Endothelial cell of umbilical vein (primary cell): Measurements from ENCODE around the gene EDAR. TPM values are rescaled to one million over a fixed set of nuclear protein-coding genes. Genes with fewer than 3 reads are reported as not detected.

ENCODE experiments used
- BruUV-seq: library from RNA; stranded (reverse); fragments of 400-500 nt; replicated peaks from 2 replicates; lab custom pipeline; 2021; lab: Mats Ljungman, UMichigan
- CTCF ChIA-PET: fragments of 300-600, 350-600 bp; sonication (Branson Sonifier 250); formaldehyde crosslinking; loops from one replicate; lab custom pipeline; 2021; ENCODE audit warnings: antibody characterized with exemption, inconsistent platforms; lab: Charles Lee
- POLR2A ChIA-PET: fragments of 300-600, 350-600 bp; sonication (Branson Sonifier 250); formaldehyde crosslinking; loops from one replicate; lab custom pipeline; 2021; ENCODE audit warnings: antibody characterized with exemption, inconsistent platforms; lab: Charles Lee
- DNase-seq: peaks from one replicate; pipeline ENCODE4 v3.0.0-alpha.2; 2011; ENCODE audit warnings: low read depth, low spot score
- FAIRE-seq: peaks from 2 replicates; lab custom pipeline; 2011; peaks lifted over from hg19 to GRCh38; lab: Jason Lieb, UNC
- H2AFZ ChIP-seq: 2 replicates; pipeline ENCODE4 v1.6.0; 2012; ENCODE audit warnings: low read depth, low read length, control low read depth, inconsistent platforms
- H3K27ac ChIP-seq: 2 replicates; pipeline ENCODE4 v1.5.1; 2011; ENCODE audit warnings: low read depth, mild to moderate bottlenecking, control low read depth, low read length, moderate library complexity; ENCODE audit not compliant: insufficient read depth
- H3K27me3 ChIP-seq, 2 experiments: 2 replicates each; pipeline versions ENCODE4 v1.6.0 to v1.6.1; 2011; ENCODE audit warnings: low read length in 2 of 2, mixed read lengths in 1 of 2; ENCODE audit not compliant: control insufficient read depth in 2 of 2, insufficient read depth in 2 of 2
- H3K36me3 ChIP-seq, 2 experiments: 2 replicates in 1 of 2; 3 replicates in 1 of 2; pipeline ENCODE4 v1.5.1; 2011; ENCODE audit warnings: low read length in 2 of 2, mild to moderate bottlenecking in 1 of 2, moderate library complexity in 1 of 2; ENCODE audit not compliant: control insufficient read depth in 2 of 2, insufficient read depth in 2 of 2; ENCODE audit errors: extremely low read depth in 1 of 2
- H3K4me1 ChIP-seq: 3 replicates; pipeline ENCODE4 v1.5.1; 2011; ENCODE audit warnings: mild to moderate bottlenecking, low read length; ENCODE audit not compliant: control insufficient read depth, insufficient read depth; ENCODE audit errors: extremely low read depth
- H3K4me2 ChIP-seq: 2 replicates; pipeline ENCODE4 v1.6.1; 2011; ENCODE audit warnings: low read length, control low read depth, mixed read lengths; ENCODE audit not compliant: insufficient read depth
- H3K4me3 ChIP-seq, 3 experiments: fragments of 200-600 bp in 1 of 3; sonication (generic), shearing (Covaris generic) in 1 of 3; replicated peaks in 1 of 3; 2 replicates each; pipeline ENCODE4 v1.5.1; 2011 to 2016; ENCODE audit warnings: control low read depth in 3 of 3, low read length in 3 of 3, mild to moderate bottlenecking in 2 of 3, inconsistent platforms in 1 of 3, low read depth in 1 of 3, moderate library complexity in 1 of 3; ENCODE audit not compliant: insufficient read depth in 1 of 3
- H3K79me2 ChIP-seq: 2 replicates; pipeline ENCODE4 v1.6.0; 2012; ENCODE audit warnings: low read length, inconsistent platforms; ENCODE audit not compliant: control insufficient read depth, insufficient read depth
- H3K9ac ChIP-seq: replicated peaks from 2 replicates; pipeline ENCODE3; 2011; ENCODE audit warnings: low read length, control low read depth; ENCODE audit not compliant: insufficient read depth; ENCODE audit errors: extremely low read depth
- H3K9me1 ChIP-seq: replicated peaks from 3 replicates; pipeline ENCODE4 v1.6.0; 2011; ENCODE audit warnings: mild to moderate bottlenecking, low read length; ENCODE audit not compliant: control insufficient read depth, insufficient read depth; ENCODE audit errors: extremely low read depth
- H3K9me3 ChIP-seq: replicated peaks from 2 replicates; pipeline ENCODE4 v1.5.1; 2012; ENCODE audit warnings: low read length, inconsistent platforms; ENCODE audit not compliant: control insufficient read depth, insufficient read depth
- H4K20me1 ChIP-seq: replicated peaks from 2 replicates; pipeline ENCODE3; 2011; ENCODE audit warnings: mild to moderate bottlenecking, low read length; ENCODE audit not compliant: control insufficient read depth, insufficient read depth; ENCODE audit errors: extremely low read depth
- CTCF ChIP-seq, 2 donors: IDR thresholded peaks; 1 replicate in 1 of 2; 2 replicates in 1 of 2; pipeline ENCODE4 v1.5.1; 2011; ENCODE audit warnings: low read length in 2 of 2, mild to moderate bottlenecking in 2 of 2, moderate library complexity in 2 of 2, control low read depth in 1 of 2, inconsistent platforms in 1 of 2, low read depth in 1 of 2; ENCODE audit not compliant: insufficient read depth in 1 of 2; ENCODE audit errors: extremely low read depth in 1 of 2
- EZH2 ChIP-seq: IDR thresholded peaks from 2 replicates; pipeline ENCODE4 v1.6.1; 2012; ENCODE audit warnings: borderline replicate concordance, low read depth, mild to moderate bottlenecking, moderate library complexity, low read length, inconsistent platforms; ENCODE audit not compliant: severe bottlenecking
- FOS ChIP-seq: IDR thresholded peaks from 2 replicates; pipeline ENCODE4 v1.6.1; 2011; ENCODE audit warnings: mild to moderate bottlenecking, low read length, moderate library complexity, borderline replicate concordance; ENCODE audit not compliant: insufficient read depth
- GATA2 ChIP-seq: IDR thresholded peaks from 2 replicates; pipeline ENCODE4 v1.7.0; 2011; ENCODE audit warnings: low read depth, mild to moderate bottlenecking, moderate library complexity, mixed read lengths, low read length; ENCODE audit not compliant: insufficient read length, insufficient read depth
- JUN ChIP-seq: IDR thresholded peaks from 2 replicates; pipeline ENCODE4 v1.6.1; 2011; ENCODE audit warnings: borderline replicate concordance, low read depth; ENCODE audit not compliant: insufficient read length, insufficient read depth
- MAX ChIP-seq: IDR thresholded peaks from 2 replicates; pipeline ENCODE4 v1.6.1; 2011; ENCODE audit not compliant: insufficient read depth, insufficient read length
- MYC ChIP-seq: IDR thresholded peaks from one replicate; pipeline ENCODE4 v1.6.1; 2011; ENCODE audit warnings: mild to moderate bottlenecking, low read depth, low read length
- POLR2A ChIP-seq: IDR thresholded peaks from 2 replicates; pipeline ENCODE4 v1.6.1; 2012; ENCODE audit warnings: low read depth, mild to moderate bottlenecking, control low read depth, low read length
- POLR2AphosphoS5 ChIP-seq: IDR thresholded peaks from 2 replicates; pipeline ENCODE4 v1.6.1; 2012; ENCODE audit warnings: low read depth, mild to moderate bottlenecking, control low read depth, low read length, moderate library complexity; ENCODE audit not compliant: insufficient read depth
- dilution Hi-C: fragments of 300-500 bp; cut with MboI; formaldehyde crosslinking; loops from one replicate; pipeline ENCODE4 v1.15.0; 2019; ENCODE audit warnings: low sequenced_read_pairs; ENCODE audit not compliant: extremely low pct_ligation_motif_present
- intact Hi-C: fragments of 100-400 bp; cut with micrococcal nuclease; formaldehyde crosslinking; loops from one replicate; pipeline ENCODE4 v1.10.0; 2022
- polyA plus RNA-seq, 4 experiments: library from polyadenylated mRNA; depleted of rRNA in 3 of 4; stranded (reverse) in 3 of 4; unstranded in 1 of 4; fragments of >200 nt; gene quantifications; 2 replicates each; pipeline versions ENCODE4 v1.2.1 to v1.2.3, GENCODE V29; 2011 to 2012; ENCODE audit warnings: missing spikeins in 1 of 4
- total RNA-seq: library from RNA; stranded (reverse); gene quantifications from 2 replicates; pipeline ENCODE4 v1.2.3, GENCODE V29; 2021

The EDAR gene
- total and polyA plus RNA-seq, 2 donors (not counting 3 experiments of a cell fraction or from before 2014, with no cell fraction given), result not detected

- no peak overlapping the region for H3K4me3 ChIP-seq
- DNase-seq (no peak), FAIRE-seq (no peak)
- TF ChIP-seq GATA2, result no peak
- TF ChIP-seq JUN, result no peak
- no peak for TF ChIP-seq MYC
- TF ChIP-seq EZH2, result no peak
- no peak for TF ChIP-seq MAX
- TF ChIP-seq CTCF (IDR thresholded peaks at IDR 0.05; ENCODE audit: extremely low read depth in 1 of 2, insufficient read depth in 1 of 2, low read depth in 1 of 2, low read length in 2 of 2), result no peak
- TF ChIP-seq POLR2AphosphoS5, result no peak
- TF ChIP-seq FOS, result no peak
- no peak for TF ChIP-seq POLR2A
- H3K4me2 ChIP-seq, result no peak overlapping the region
- no peak overlapping the region for H3K27ac ChIP-seq
- H3K9me1 ChIP-seq, result no peaks in the 10 kb centered on the region
- no peaks in the 10 kb centered on the region for H4K20me1 ChIP-seq
- POLR2A ChIA-PET, result no interaction called here
- no peaks in the 10 kb centered on the region for H3K79me2 ChIP-seq
- CTCF ChIA-PET, result interaction anchor here (0.6 to 1.0 kb wide), 2 partner anchors 184 to 657 kb away, joined by 3 read pairs; no protein-coding TSS in a partner anchor
- intact Hi-C loops (loop anchor here (5.0 kb wide), 1 partner anchor 58 kb away; no protein-coding TSS in a partner anchor), dilution Hi-C loops (no loop called here)
- no peaks in the 10 kb centered on the region for H3K36me3 ChIP-seq
- H3K9me3 ChIP-seq, result no peaks in the 10 kb centered on the region
- H3K4me1 ChIP-seq, result peaks cover 9% of the 10 kb centered on the region
- BruUV-seq, result no TSS peak
- H2AFZ ChIP-seq, result no peak overlapping the region
- no peak overlapping the region for H3K9ac ChIP-seq
- peaks cover 0 to 2% of the 10 kb centered on the region in 2 experiments for H3K27me3 ChIP-seq
Measured at GRCh38 chr2:109029490-109030201, 40.6 kb upstream of the EDAR start.
